GM21423 (cell line): Measurements from ENCODE around the gene IFI27L1.

Experiments
- ATAC-seq: cut with Tn5 transposase; IDR thresholded peaks from one replicate; pipeline ENCODE4 v1.9.1; 2021; ENCODE audit warnings: mild to moderate bottlenecking, moderate library complexity; ENCODE audit not compliant: unreplicated experiment

IFI27L1 gene

GRCh38 chr14:94077823-94078222, 3.3 kb upstream of the IFI27L1 start:
- ATAC-seq, result no peak

- ATAC-seq, result no peak
Measured at GRCh38 chr14:94079891-94080620, 1.1 kb upstream of the IFI27L1 start.

DNA sequence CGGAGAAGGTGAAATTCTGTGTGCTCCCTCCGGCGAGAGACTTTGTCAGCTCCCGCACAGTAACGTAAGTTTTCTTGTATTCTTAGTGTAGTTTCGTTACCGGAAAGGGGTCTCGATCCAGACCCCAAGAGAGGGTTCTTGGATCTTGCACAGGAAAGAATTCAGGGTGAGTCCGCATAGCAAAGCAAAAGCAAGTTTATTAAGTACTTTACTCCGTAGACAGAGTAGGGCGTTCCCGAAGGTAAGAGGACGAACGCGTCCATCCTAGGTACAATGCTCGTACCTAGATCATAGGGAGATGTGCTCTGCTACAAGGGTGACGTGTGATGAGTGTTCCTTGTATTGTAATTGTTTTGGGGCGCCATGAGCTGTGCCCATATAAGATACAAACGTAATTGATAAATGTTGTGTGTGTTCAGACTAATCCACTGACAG, 293 bp downstream of the IFI27L1 start:
- ATAC-seq, result peak; percentile 32

DNA sequence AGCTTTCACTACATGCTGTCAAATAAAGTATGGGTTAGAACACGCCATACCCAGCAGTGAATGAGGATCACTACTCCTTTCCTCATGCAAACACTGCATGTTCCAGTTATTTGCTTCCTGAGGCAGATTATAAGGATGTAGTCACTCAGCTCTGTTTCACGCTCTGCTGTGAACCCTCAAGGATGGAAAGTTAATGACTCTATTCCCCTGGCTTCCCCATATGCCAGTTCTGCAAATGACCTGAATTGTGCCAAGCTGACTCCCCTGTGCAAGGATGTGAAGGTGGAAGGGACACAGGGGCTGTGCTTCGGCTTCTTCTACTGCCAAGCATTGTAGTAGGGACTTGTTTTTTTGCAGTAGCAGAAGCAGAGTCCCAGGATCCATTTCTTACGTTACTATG, 6.8 kb downstream of the IFI27L1 start:
- no peak for ATAC-seq

- ATAC-seq, result no peak
Measured at GRCh38 chr14:94088516-94088915, 7.4 kb downstream of the IFI27L1 start.

DNA sequence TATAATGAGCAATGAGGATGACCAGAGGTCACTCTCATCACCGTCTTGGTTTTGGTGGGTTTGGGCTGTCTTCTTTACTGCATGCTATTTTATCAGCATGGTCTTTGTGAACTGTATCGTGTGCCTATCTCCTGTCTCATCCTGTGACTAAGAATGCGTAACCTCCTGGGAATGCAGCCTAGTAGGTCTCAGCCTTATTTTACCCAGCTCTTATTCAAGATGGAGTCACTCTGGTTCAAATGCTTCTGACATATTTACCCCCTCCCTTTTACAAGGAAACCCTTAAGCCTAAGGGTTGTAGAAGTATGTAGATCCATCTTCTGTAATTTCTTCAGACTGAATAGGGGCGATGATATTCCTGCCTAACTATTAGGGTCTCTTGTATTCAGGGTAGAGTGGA, 8.4 kb downstream of the IFI27L1 start:
- ATAC-seq, result no peak

DNA sequence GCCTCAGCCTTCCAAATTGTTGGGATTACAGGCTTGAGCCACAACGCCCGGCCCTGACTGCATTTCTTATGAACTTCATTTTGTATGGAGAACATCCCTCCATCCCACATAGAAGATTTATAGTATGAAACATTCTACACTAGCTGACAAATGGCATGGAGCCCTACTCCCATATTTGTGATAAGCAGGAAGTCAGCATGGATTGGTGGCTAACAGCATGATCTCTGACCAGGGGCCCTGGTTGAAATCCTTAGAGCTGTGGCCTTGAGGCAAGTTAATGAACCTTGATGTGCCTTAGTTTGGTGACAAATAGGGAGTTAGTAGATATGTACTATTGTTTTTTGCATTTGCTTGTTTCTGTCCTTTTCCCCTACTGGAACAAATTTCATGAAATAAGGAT, 12.3 kb downstream of the IFI27L1 start:
- ATAC-seq, result no peak

DNA sequence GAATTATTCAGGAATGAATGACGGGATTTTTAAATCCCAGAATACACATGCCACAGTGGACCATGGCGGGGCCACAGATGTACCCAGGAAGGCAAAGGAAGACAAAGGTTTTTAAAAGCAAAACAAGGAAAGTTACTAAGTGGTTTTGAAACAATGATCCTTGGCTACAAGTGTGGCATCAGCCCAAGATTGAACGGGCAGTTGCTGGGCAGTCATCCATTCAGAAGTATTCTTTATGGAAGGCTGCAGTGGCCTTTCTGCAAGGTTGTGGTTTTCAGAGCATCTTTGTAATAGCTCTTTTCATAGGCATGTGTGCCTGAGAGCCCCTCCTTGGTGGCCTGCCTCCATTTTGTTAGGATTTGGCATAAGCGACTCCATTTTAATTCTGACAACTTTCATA, 16.0 kb downstream of the IFI27L1 start:
- no peak for ATAC-seq

- ATAC-seq, result no peak
Measured at GRCh38 chr14:94098326-94098992, 17.3 kb downstream of the IFI27L1 start.

DNA sequence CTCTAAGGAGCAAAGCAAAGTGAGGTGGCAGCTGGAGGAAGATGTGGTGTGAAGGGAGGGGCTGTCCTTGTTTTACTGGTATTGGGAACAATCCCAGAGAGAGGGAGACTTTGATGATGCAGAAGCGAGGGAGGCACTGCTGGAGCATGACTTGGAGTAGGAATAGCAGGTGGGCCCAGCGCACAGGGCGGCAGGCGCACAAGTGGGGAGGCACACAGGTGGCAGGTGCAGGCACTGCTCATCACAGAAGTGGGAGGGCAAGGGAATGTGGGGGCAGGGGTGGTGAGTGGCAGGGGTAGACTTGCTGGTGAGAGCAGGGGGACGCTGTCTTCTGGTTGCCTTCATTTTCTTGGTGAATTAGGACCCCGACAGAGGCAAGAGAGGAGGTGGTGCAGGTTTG, 17.9 kb downstream of the IFI27L1 start:
- ATAC-seq, result no peak

GRCh38 chr14:94100847-94101246, 19.7 kb downstream of the IFI27L1 start:
- ATAC-seq, result no peak

GRCh38 chr14:94101748-94102147, 20.6 kb downstream of the IFI27L1 start:
- ATAC-seq, result no peak

GRCh38 chr14:94102768-94103482, 21.8 kb downstream of the IFI27L1 start:
- ATAC-seq, result no peak

- no peak for ATAC-seq
Measured at GRCh38 chr14:94103554-94104150, 22.5 kb downstream of the IFI27L1 start.

GRCh38 chr14:94104731-94105130, 23.6 kb downstream of the IFI27L1 start:
- ATAC-seq, result no peak

GRCh38 chr14:94109915-94110250, 28.8 kb downstream of the IFI27L1 start:
- no peak for ATAC-seq

GRCh38 chr14:94110552-94111181, 29.6 kb downstream of the IFI27L1 start, which contains the start of gene IFI27:
TSS of gene IFI27 (plus strand) at chr14:94110736.
- no peak for ATAC-seq

DNA sequence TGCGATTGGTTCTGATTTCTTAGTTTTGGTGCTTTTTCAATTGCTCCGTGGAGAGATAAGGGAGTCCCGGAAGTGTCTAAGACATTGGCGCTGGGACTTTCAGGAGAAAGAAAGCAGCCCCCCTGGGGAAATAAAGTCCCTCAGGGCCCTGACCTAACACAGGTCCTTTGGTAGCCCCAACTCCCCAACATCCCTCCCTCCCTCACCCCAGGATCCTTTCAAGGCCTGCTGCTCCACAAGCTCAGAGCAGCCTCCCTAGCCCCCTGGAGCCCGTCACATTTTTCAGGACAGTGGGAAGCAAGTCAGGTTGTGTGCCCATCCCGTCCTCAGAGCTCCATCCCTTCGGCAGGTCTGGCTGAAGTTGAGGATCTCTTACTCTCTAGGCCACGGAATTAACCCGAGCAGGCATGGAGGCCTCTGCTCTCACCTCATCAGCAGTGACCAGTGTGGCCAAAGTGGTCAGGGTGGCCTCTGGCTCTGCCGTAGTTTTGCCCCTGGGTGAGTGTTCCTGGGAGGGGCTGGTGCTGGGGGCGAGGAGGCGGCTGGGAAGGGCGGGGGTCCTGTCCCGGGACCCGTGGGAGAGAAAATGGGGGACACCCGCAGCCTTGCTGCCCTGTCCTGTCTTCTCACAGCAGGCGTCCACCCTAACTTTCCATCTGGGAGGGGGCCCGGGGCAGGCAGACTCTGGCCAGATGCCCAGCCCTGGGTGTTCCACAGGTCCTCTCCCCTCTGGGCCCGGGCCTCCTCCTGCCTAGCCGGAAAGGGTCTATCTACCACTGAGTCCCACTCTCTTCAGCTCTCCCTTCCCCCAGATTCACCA, 30.4 kb downstream of the IFI27L1 start:
- no peak for ATAC-seq

- no peak for ATAC-seq
Measured at GRCh38 chr14:94112513-94113063, 31.5 kb downstream of the IFI27L1 start.

DNA sequence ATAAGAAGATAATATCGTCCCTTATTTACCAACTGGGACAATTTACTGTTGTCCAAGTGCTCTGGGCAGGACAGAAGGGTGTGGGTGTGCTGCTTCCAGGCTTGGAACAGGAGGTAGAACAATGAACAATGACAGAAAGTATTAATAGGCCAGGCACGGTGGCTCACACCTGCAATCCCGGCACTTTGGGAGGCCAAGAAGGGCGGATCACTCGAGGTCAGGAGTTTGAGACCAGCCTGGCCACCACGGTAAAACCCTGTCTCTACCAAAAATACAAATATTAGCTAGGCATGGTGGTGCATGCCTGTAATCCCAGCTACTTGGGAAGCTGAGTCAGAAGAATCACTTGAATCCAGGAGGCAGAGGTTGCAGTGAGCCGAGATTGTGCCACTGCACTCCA, 32.0 kb downstream of the IFI27L1 start:
- no peak for ATAC-seq
